Psoas muscle (tissue), 8 donors: ENCODE measurements around the gene CXorf58. TPM values are rescaled to one million over a fixed set of nuclear protein-coding genes. Genes with fewer than 3 reads are reported as not detected.
"Not testable (repeated sequence)": the region's sequence is repeated elsewhere in the genome, so short reads cannot be mapped to it uniquely, and the experiment has no call there.

ENCODE experiments used
- ATAC-seq, 4 donors: fragments of 200-7000 bp; cut with Tn5 transposase; one replicate each; pipeline ENCODE4 v1.9.1; 2020; ENCODE audit warnings: moderate library complexity in 3 of 4, mild to moderate bottlenecking in 2 of 4
- DNase-seq, 2 donors: peaks; one replicate each; pipeline ENCODE4 v3.0.0-alpha.2; 2020
- H3K27ac ChIP-seq: fragments of 200-600 bp; one replicate; pipeline ENCODE4 v1.8.0; 2022
- H3K27me3 ChIP-seq, 3 donors: fragments of 200-600 bp in 1 of 3; one replicate each; pipeline versions ENCODE4 v1.6.1 to v1.8.0; 2013 to 2022; ENCODE audit warnings: low read length in 2 of 3, mild to moderate bottlenecking in 2 of 3, moderate library complexity in 1 of 3; ENCODE audit not compliant: insufficient read depth in 3 of 3
- H3K36me3 ChIP-seq, 2 donors: fragments of 200-600 bp in 1 of 2; one replicate each; pipeline versions ENCODE4 v1.6.1 to v1.8.0; 2013 to 2022; ENCODE audit warnings: low read depth in 1 of 2, mild to moderate bottlenecking in 1 of 2, moderate library complexity in 1 of 2; ENCODE audit not compliant: insufficient read depth in 1 of 2
- H3K4me1 ChIP-seq: fragments of 200-600 bp; one replicate; pipeline ENCODE4 v1.8.0; 2022
- H3K4me3 ChIP-seq: fragments of 200-600 bp; one replicate; pipeline ENCODE4 v1.8.0; 2022; ENCODE audit warnings: mild to moderate bottlenecking
- H3K9me3 ChIP-seq: fragments of 200-600 bp; one replicate; pipeline ENCODE4 v1.8.0; 2022
- CTCF ChIP-seq: fragments of 200-600 bp; IDR thresholded peaks from one replicate; pipeline ENCODE4 v1.8.0; 2022; ENCODE audit warnings: antibody characterized with exemption
- WGBS, 3 donors: extraction: QIAGEN DNeasy Blood & Tissue Kit; methylation state at CpG; one replicate each; pipeline versions ENCODE4 v1.1.6 to v1.1.7; 2013; 5-methylcytosine and 5-hydroxymethylcytosine counted together
- intact Hi-C, 2 donors: fragments of 100-400 bp; cut with DNase I; formaldehyde crosslinking; loops; one replicate each; pipeline versions ENCODE4 v1.11.0 to v1.14.2; 2022
- polyA plus RNA-seq, 3 donors: library from polyadenylated mRNA; stranded (reverse); fragments of 200-250 nt; gene quantifications; one replicate each; pipeline ENCODE4 v1.2.3, GENCODE V29; 2013
- total RNA-seq, 4 donors: library from RNA; stranded (reverse); fragmentation: NEBNext Ultra II Directional in 2 of 4; extraction: Animal tissue kit (Norgen Biotek cat#: 25700) in 2 of 4; gene quantifications; one replicate each; pipeline versions ENCODE4 v1.2.1 to v1.2.4, GENCODE V29; 2021 to 2023
- donor health status: healthy with polysubstance abuse.
- donor health status: DM: no; HTN: no; CAD: no; lungs with moderate emphysema.
- donor health status: Bipolar disorder and iron deficiency.
- donor health status: healthy.
- donor health status: DM: yes; HTN: yes; CAD: no.
- donor health status: DM: no; HTN: no; CAD: no.
- donor health status: DM: no; HTN: no; CAD: no.
- donor health status: DM: yes; HTN: yes; CAD: no.

The CXorf58 gene
- total and polyA plus RNA-seq, 7 donors = 0.08 to 0.50 (median 0.17) TPM; not detected in 2

GRCh38 chrX:23964191-23964590 lies 56.4 kb downstream of the CXorf58 start:
- ATAC-seq (no peak), DNase-seq (no peak)
- no peak overlapping the region for H3K4me3 ChIP-seq
- H3K36me3 ChIP-seq = no peaks in the 10 kb centered on the region
- 32 to 45% (median 44%) methylated on average over 4 to 5 of the region's 5 CpGs for WGBS, 3 donors
- intact Hi-C loops = no loop called here
- H3K27ac ChIP-seq = no peak overlapping the region
- no peak for TF ChIP-seq CTCF
- no peaks in the 10 kb centered on the region for H3K4me1 ChIP-seq
- H3K9me3 ChIP-seq = no peaks in the 10 kb centered on the region
- no peaks in the 10 kb centered on the region for H3K27me3 ChIP-seq

GRCh38 chrX:23965630-23966029 lies 57.8 kb downstream of the CXorf58 start:
- WGBS, 3 donors = 84 to 92% (median 87%) methylated on average over 8 of the region's 8 CpGs
- H3K4me3 ChIP-seq, H3K9me3 ChIP-seq, intact Hi-C loops, H3K4me1 ChIP-seq, H3K27ac ChIP-seq, ATAC-seq, H3K36me3 ChIP-seq, H3K27me3 ChIP-seq, DNase-seq: not testable (repeated sequence)

GRCh38 chrX:23978491-23978890 lies 70.7 kb downstream of the CXorf58 start:
- DNase-seq = no peak

GRCh38 chrX:23980011-23980441 lies 72.2 kb downstream of the CXorf58 start:
- H3K4me1 ChIP-seq = no peaks in the 10 kb centered on the region
- ATAC-seq (no peak), DNase-seq (no peak)
- intact Hi-C loops = no loop called here
- TF ChIP-seq CTCF = no peak
- no peaks in the 10 kb centered on the region for H3K9me3 ChIP-seq
- 43 to 57% (median 48%) methylated on average over 5 of the region's 5 CpGs for WGBS, 3 donors
- H3K36me3 ChIP-seq = no peaks in the 10 kb centered on the region
- H3K4me3 ChIP-seq = no peak overlapping the region
- no peak overlapping the region for H3K27ac ChIP-seq
- H3K27me3 ChIP-seq = no peaks in the 10 kb centered on the region

More at GRCh38 chrX:23978491-23978890, 70.7 kb downstream of the CXorf58 start:
- H3K4me3 ChIP-seq = no peak overlapping the region
- intact Hi-C loops = no loop called here
- no peaks in the 10 kb centered on the region for H3K4me1 ChIP-seq
- TF ChIP-seq CTCF = no peak
- ATAC-seq = no peak
- H3K9me3 ChIP-seq = no peaks in the 10 kb centered on the region
- no peak overlapping the region for H3K27ac ChIP-seq
- 72 to 80% (median 76%) methylated on average over 4 of the region's 4 CpGs for WGBS, 3 donors
- no peaks in the 10 kb centered on the region for H3K27me3 ChIP-seq
- H3K36me3 ChIP-seq = no peaks in the 10 kb centered on the region

GRCh38 chrX:23981222-23981621 lies 73.4 kb downstream of the CXorf58 start:
- intact Hi-C loops = no loop called here
- no peak for DNase-seq
- no peak overlapping the region for H3K27ac ChIP-seq
- TF ChIP-seq CTCF = no peak
- no peaks in the 10 kb centered on the region for H3K4me1 ChIP-seq
- H3K4me3 ChIP-seq = no peak overlapping the region
- peaks cover 0 to under 1% of the 10 kb centered on the region in 2 donors for H3K36me3 ChIP-seq
- no peak for ATAC-seq
- 52 to 98% (median 91%) methylated on average over 4 of the region's 4 CpGs for WGBS, 3 donors
- H3K27me3 ChIP-seq = no peaks in the 10 kb centered on the region
- H3K9me3 ChIP-seq = no peaks in the 10 kb centered on the region
